OCI-LY7 (cell line): ENCODE results near the gene FHOD3. TPM values are rescaled to one million over a fixed set of nuclear protein-coding genes. Genes with fewer than 3 reads are reported as not detected.

ENCODE experiments used
- BruUV-seq: library from RNA; stranded (reverse); fragments of 400-500 nt; replicated peaks from 2 replicates; lab custom pipeline; 2021; lab: Mats Ljungman, UMichigan
- CTCF ChIA-PET: fragments of 300-600 bp; sonication (Branson Sonifier 250); formaldehyde crosslinking; loops from one replicate; lab custom pipeline; 2022; ENCODE audit warnings: antibody characterized with exemption; ENCODE audit not compliant: unreplicated experiment; lab: Charles Lee
- POLR2A ChIA-PET: fragments of 300-600 bp; sonication (Branson Sonifier 250); formaldehyde crosslinking; loops from one replicate; lab custom pipeline; 2022; ENCODE audit warnings: antibody characterized with exemption; lab: Charles Lee
- DNase-seq: peaks from one replicate; pipeline ENCODE4 v3.0.0-alpha.2; 2015; ENCODE audit warnings: low spot score
- H2AFZ ChIP-seq: fragments of 200-600 bp; sonication (generic), shearing (Covaris generic); 2 replicates; pipeline ENCODE4 v1.6.1; 2014; ENCODE audit warnings: mild to moderate bottlenecking, antibody characterized with exemption, low read length, moderate library complexity
- H3K27ac ChIP-seq: fragments of 200-600 bp; sonication (generic); 2 replicates; pipeline ENCODE4 v1.5.1; 2014; ENCODE audit warnings: mixed run types, low read depth, mild to moderate bottlenecking, moderate library complexity, low read length, inconsistent platforms; ENCODE audit not compliant: poor library complexity, severe bottlenecking
- H3K36me3 ChIP-seq: fragments of 200-600 bp; sonication (generic); 2 replicates; pipeline ENCODE4 v1.6.1; 2014; ENCODE audit warnings: mild to moderate bottlenecking, antibody characterized with exemption, low read length, moderate library complexity, mixed read lengths; ENCODE audit not compliant: insufficient read depth
- H3K4me1 ChIP-seq: fragments of 200-600 bp; sonication (generic); 2 replicates; pipeline ENCODE4 v1.5.1; 2014; ENCODE audit warnings: mild to moderate bottlenecking, low read length; ENCODE audit not compliant: insufficient read depth, poor library complexity, severe bottlenecking
- H3K4me2 ChIP-seq: fragments of 200-600 bp; sonication (generic); 2 replicates; pipeline ENCODE4 v1.6.1; 2014; ENCODE audit warnings: mild to moderate bottlenecking, low read length
- H3K4me3 ChIP-seq: fragments of 200-600 bp; sonication (generic); 2 replicates; pipeline ENCODE4 v1.5.1; 2014; ENCODE audit warnings: mild to moderate bottlenecking, low read depth, low read length; ENCODE audit not compliant: poor library complexity, severe bottlenecking
- H3K79me2 ChIP-seq: fragments of 200-600 bp; sonication (generic); 2 replicates; pipeline ENCODE4 v1.6.1; 2016; ENCODE audit warnings: low read depth, mild to moderate bottlenecking, low read length, moderate library complexity, mixed read lengths; ENCODE audit not compliant: insufficient read depth
- H3K9me2 ChIP-seq: fragments of 200-600 bp; sonication (generic); 2 replicates; pipeline ENCODE4 v1.6.1; 2016; ENCODE audit warnings: mild to moderate bottlenecking, low read length, mixed read lengths; ENCODE audit not compliant: insufficient read depth
- H3K9me3 ChIP-seq: fragments of 200-600 bp; sonication (generic); 2 replicates; pipeline ENCODE4 v1.6.1; 2014; ENCODE audit warnings: mild to moderate bottlenecking, mixed run types, low read length, mixed read lengths
- H4K20me1 ChIP-seq: fragments of 200-600 bp; sonication (generic); 2 replicates; pipeline ENCODE4 v1.6.1; 2014; ENCODE audit warnings: mild to moderate bottlenecking, antibody characterized with exemption, low read length, moderate library complexity, mixed read lengths; ENCODE audit not compliant: insufficient read depth
- EZH2phosphoT487 ChIP-seq: fragments of 200-600 bp; sonication (generic); IDR thresholded peaks from 2 replicates; pipeline ENCODE4 v1.6.1; 2018; ENCODE audit warnings: low read depth, borderline replicate concordance, mild to moderate bottlenecking, mixed run types, antibody characterized with exemption, low read length, moderate library complexity, mixed read lengths
- intact Hi-C: fragments of 100-400 bp; cut with micrococcal nuclease; formaldehyde crosslinking; loops from one replicate; pipeline ENCODE4 v1.10.0; 2022; ENCODE audit not compliant: unreplicated experiment
- total RNA-seq, 2 experiments: library from RNA; depleted of rRNA in 1 of 2; stranded (reverse); fragments of >200 nt in 1 of 2; shearing (Covaris generic) in 1 of 2; gene quantifications; 2 replicates each; pipeline ENCODE4 v1.2.3, GENCODE V29; 2014 to 2022
- TF ChIP-seq, protein P1 (sequence below): fragments of 200-600 bp; sonication (generic); conservative IDR thresholded peaks from 2 replicates; pipeline ENCODE4 v1.5.1; 2014; ENCODE audit warnings: mild to moderate bottlenecking, antibody characterized with exemption, low read length, moderate library complexity, mixed read lengths

FHOD3 gene
- total RNA-seq, 2 experiments from 2014 or later, result 0.06 to 2.4 TPM

DNA sequence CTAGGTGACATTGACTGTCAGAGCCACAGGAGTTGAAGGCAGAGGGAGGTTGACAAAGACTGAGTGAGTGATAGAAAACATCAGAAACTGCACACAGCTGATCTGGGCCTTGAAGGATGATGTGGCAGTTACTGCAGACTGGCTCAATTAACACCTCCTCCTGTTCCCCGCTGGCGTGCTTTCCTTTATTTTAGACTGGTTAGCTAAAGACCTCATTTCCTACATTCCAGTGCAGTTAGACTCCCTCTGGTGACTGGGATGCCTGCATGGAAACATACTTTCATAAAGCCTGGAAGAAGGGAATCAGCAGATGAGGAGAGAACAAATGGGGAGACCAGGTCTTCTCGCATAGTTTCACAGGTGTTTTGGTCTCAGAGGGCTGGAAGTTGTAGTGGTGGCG lies 524.2 kb downstream of the FHOD3 start:
- H3K4me3 ChIP-seq, result no peak overlapping the region
- no peak overlapping the region for H3K4me2 ChIP-seq
- TF ChIP-seq EZH2phosphoT487, result no peak
- TF ChIP-seq, protein P1, sequence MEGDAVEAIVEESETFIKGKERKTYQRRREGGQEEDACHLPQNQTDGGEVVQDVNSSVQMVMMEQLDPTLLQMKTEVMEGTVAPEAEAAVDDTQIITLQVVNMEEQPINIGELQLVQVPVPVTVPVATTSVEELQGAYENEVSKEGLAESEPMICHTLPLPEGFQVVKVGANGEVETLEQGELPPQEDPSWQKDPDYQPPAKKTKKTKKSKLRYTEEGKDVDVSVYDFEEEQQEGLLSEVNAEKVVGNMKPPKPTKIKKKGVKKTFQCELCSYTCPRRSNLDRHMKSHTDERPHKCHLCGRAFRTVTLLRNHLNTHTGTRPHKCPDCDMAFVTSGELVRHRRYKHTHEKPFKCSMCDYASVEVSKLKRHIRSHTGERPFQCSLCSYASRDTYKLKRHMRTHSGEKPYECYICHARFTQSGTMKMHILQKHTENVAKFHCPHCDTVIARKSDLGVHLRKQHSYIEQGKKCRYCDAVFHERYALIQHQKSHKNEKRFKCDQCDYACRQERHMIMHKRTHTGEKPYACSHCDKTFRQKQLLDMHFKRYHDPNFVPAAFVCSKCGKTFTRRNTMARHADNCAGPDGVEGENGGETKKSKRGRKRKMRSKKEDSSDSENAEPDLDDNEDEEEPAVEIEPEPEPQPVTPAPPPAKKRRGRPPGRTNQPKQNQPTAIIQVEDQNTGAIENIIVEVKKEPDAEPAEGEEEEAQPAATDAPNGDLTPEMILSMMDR, result no peak
- peaks cover 6% of the 10 kb centered on the region; the same call in 1 of the 2 replicates for H3K79me2 ChIP-seq
- POLR2A ChIA-PET, result interaction anchor here (0.6 kb wide), 1 partner anchor 675 kb away, joined by 4 read pairs; no protein-coding TSS in a partner anchor
- no peak overlapping the region for H2AFZ ChIP-seq
- H3K27ac ChIP-seq, result no peak overlapping the region
- intact Hi-C loops, result no loop called here
- no peaks in the 10 kb centered on the region for H3K4me1 ChIP-seq
- DNase-seq, result no peak
- CTCF ChIA-PET, result no interaction called here
- H4K20me1 ChIP-seq, result no peaks in the 10 kb centered on the region
- no peaks in the 10 kb centered on the region for H3K9me2 ChIP-seq
- peaks cover 47% of the 10 kb centered on the region for H3K36me3 ChIP-seq
- H3K9me3 ChIP-seq, result no peaks in the 10 kb centered on the region
- no TSS peak for BruUV-seq

DNA sequence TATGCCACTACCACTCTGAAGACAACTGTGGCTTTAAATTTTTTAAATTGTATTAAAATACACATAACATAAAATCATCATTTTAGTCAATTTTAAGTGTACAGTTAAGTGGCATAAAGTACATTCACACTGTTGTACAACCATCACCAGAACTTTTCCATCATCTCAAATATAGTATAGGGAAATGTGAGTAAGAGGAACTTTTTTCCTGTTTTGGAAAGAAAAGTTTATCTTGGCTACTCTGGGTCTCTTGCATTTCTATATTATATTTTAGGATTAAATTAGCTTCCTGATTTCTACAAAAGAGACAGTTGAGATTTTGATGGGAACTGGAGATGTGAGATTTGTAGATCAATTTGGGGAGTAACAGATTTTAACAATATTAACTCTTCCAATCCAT lies 528.0 kb downstream of the FHOD3 start:
- CTCF ChIA-PET, result no interaction called here
- no peak overlapping the region for H3K4me3 ChIP-seq
- no peaks in the 10 kb centered on the region for H3K9me3 ChIP-seq
- H3K4me2 ChIP-seq, result no peak overlapping the region
- H3K9me2 ChIP-seq, result no peaks in the 10 kb centered on the region
- H3K4me1 ChIP-seq, result peaks cover 13% of the 10 kb centered on the region
- POLR2A ChIA-PET, result no interaction called here
- no peak for DNase-seq
- peaks cover 30% of the 10 kb centered on the region for H3K36me3 ChIP-seq
- no peak overlapping the region for H2AFZ ChIP-seq
- no peak overlapping the region for H3K27ac ChIP-seq
- TF ChIP-seq, protein P1, result no peak
- TF ChIP-seq EZH2phosphoT487, result no peak
- no peaks in the 10 kb centered on the region for H4K20me1 ChIP-seq
- intact Hi-C loops, result no loop called here
- H3K79me2 ChIP-seq, result peaks cover 22% of the 10 kb centered on the region; the same call in 1 of the 2 replicates
- no TSS peak for BruUV-seq

DNA sequence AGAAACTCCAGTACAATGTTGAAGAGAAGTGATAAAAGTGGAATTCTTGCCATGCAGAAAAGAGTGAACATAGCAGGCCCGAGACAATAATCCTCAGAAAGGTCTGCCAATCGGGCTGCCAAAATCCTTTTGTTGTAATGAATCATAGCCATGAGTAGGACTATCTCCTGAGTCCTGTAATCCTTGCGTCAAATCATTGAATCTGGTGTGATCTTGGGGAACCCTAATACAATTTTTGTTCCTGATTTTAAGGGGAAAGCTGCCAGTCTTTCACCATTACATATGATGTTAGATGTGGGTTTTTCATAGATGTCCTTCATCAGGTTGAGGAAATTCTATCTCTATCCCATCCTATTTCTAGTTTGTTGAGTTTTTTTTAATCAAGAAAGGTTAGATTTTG lies 529.0 kb downstream of the FHOD3 start:
- H4K20me1 ChIP-seq, result no peaks in the 10 kb centered on the region
- peaks cover 22% of the 10 kb centered on the region; the same call in 1 of the 2 replicates for H3K79me2 ChIP-seq
- BruUV-seq, result TSS peak; percentile 52
- peaks cover 30% of the 10 kb centered on the region for H3K36me3 ChIP-seq
- no peak overlapping the region for H3K4me3 ChIP-seq
- H3K9me3 ChIP-seq, result no peaks in the 10 kb centered on the region
- TF ChIP-seq, protein P1, result no peak
- TF ChIP-seq EZH2phosphoT487, result no peak
- no peaks in the 10 kb centered on the region for H3K9me2 ChIP-seq
- peaks cover 13% of the 10 kb centered on the region for H3K4me1 ChIP-seq
- no peak for DNase-seq
- no peak overlapping the region for H3K4me2 ChIP-seq
- H2AFZ ChIP-seq, result no peak overlapping the region
- ChIA-PET POLR2A (interaction anchor here (1.0 kb wide), 1 partner anchor 15 kb away, joined by 3 read pairs; no protein-coding TSS in a partner anchor), CTCF (interaction anchor here (0.6 kb wide), 1 partner anchor 176 kb away, joined by 3 read pairs; no protein-coding TSS in a partner anchor)
- H3K27ac ChIP-seq, result no peak overlapping the region
- intact Hi-C loops, result no loop called here
